Mesothelial cell of epicardium (in vitro differentiated cells): Measurements from ENCODE around the gene PDCL2. TPM values are rescaled to one million over a fixed set of nuclear protein-coding genes. Genes with fewer than 3 reads are reported as not detected.

Experiments
- DNase-seq, 2 experiments: peaks; one replicate each; pipeline ENCODE4 v3.0.0; 2021; ENCODE audit warnings: low spot score in 2 of 2; ENCODE audit not compliant: unreplicated experiment in 2 of 2
- H3K27ac Mint-ChIP-seq: 2 replicates; pipeline ENCODE4 v1.8.0; 2021; ENCODE audit warnings: mixed read lengths
- H3K27me3 Mint-ChIP-seq: 2 replicates; pipeline ENCODE4 v1.8.0; 2021; ENCODE audit warnings: low read depth, mixed read lengths
- H3K36me3 Mint-ChIP-seq: 2 replicates; pipeline ENCODE4 v1.8.0; 2021; ENCODE audit warnings: mixed read lengths
- H3K4me1 Mint-ChIP-seq: 2 replicates; pipeline ENCODE4 v1.8.0; 2021; ENCODE audit warnings: mixed read lengths
- H3K4me3 Mint-ChIP-seq: 2 replicates; pipeline ENCODE4 v1.8.0; 2021; ENCODE audit warnings: mild to moderate bottlenecking, moderate library complexity, mixed read lengths
- H3K9me3 Mint-ChIP-seq: 2 replicates; pipeline ENCODE4 v1.8.0; 2021; ENCODE audit warnings: mixed read lengths
- total RNA-seq: library from RNA; stranded (reverse); gene quantifications from 3 replicates; pipeline ENCODE4 v1.2.1, GENCODE V29; 2021
- TF ChIP-seq, protein P1 (sequence below): fragments of 200-600 bp; sonication (generic); IDR thresholded peaks from one replicate; pipeline ENCODE4 v1.5.0; 2021; ENCODE audit warnings: antibody characterized with exemption; ENCODE audit not compliant: unreplicated experiment

PDCL2 gene
- total RNA-seq, 1 donor from 2014 or later: not detected

DNA sequence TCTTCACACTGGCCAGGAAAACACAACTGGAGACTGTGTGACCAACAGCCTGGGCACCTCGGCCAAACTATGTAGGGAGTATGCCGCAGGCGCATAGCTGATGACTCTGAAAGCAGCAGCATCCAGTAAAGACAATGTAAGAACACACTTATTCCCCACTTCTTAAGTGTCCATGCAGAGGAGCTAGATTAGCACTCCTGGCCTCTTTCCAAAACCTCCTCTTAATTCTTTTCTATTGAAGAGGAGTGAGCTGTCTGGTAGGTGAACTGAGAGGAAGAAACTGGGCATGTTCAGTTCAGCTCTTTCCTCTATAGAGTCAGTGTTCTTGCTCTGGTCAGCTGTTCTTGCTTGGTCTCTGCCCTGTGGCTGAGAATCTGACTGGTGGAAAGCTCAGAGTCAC is 23.0 kb upstream of the PDCL2 start:
- Mint-ChIP-seq H3K4me3 (no peak overlapping the region), H3K27me3 (no peaks in the 10 kb centered on the region), H3K27ac (no peak overlapping the region), H3K4me1 (no peaks in the 10 kb centered on the region), H3K36me3 (no peaks in the 10 kb centered on the region), H3K9me3 (no peaks in the 10 kb centered on the region)
- TF ChIP-seq, protein P1, sequence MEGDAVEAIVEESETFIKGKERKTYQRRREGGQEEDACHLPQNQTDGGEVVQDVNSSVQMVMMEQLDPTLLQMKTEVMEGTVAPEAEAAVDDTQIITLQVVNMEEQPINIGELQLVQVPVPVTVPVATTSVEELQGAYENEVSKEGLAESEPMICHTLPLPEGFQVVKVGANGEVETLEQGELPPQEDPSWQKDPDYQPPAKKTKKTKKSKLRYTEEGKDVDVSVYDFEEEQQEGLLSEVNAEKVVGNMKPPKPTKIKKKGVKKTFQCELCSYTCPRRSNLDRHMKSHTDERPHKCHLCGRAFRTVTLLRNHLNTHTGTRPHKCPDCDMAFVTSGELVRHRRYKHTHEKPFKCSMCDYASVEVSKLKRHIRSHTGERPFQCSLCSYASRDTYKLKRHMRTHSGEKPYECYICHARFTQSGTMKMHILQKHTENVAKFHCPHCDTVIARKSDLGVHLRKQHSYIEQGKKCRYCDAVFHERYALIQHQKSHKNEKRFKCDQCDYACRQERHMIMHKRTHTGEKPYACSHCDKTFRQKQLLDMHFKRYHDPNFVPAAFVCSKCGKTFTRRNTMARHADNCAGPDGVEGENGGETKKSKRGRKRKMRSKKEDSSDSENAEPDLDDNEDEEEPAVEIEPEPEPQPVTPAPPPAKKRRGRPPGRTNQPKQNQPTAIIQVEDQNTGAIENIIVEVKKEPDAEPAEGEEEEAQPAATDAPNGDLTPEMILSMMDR: no peak
- no peak for DNase-seq

GRCh38 chr4:55613621-55614020 is 21.6 kb upstream of the PDCL2 start:
- DNase-seq: no peak
- no peaks in the 10 kb centered on the region for H3K4me1 Mint-ChIP-seq
- H3K4me3 Mint-ChIP-seq: no peak overlapping the region
- H3K27ac Mint-ChIP-seq: no peak overlapping the region
- TF ChIP-seq, protein P1: no peak
- no peaks in the 10 kb centered on the region for H3K27me3 Mint-ChIP-seq
- H3K36me3 Mint-ChIP-seq: no peaks in the 10 kb centered on the region
- no peaks in the 10 kb centered on the region for H3K9me3 Mint-ChIP-seq

GRCh38 chr4:55612341-55612740 is 20.3 kb upstream of the PDCL2 start:
- no peaks in the 10 kb centered on the region for H3K36me3 Mint-ChIP-seq
- H3K4me3 Mint-ChIP-seq: no peak overlapping the region
- H3K4me1 Mint-ChIP-seq: no peaks in the 10 kb centered on the region
- H3K27me3 Mint-ChIP-seq: no peaks in the 10 kb centered on the region
- no peak overlapping the region for H3K27ac Mint-ChIP-seq
- DNase-seq: no peak
- TF ChIP-seq, protein P1: no peak
- H3K9me3 Mint-ChIP-seq: no peaks in the 10 kb centered on the region

GRCh38 chr4:55611358-55612059 is 19.5 kb upstream of the PDCL2 start:
- Mint-ChIP-seq H3K36me3 (no peaks in the 10 kb centered on the region), H3K27ac (no peak overlapping the region), H3K4me3 (no peak overlapping the region), H3K27me3 (no peaks in the 10 kb centered on the region), H3K9me3 (no peaks in the 10 kb centered on the region), H3K4me1 (no peaks in the 10 kb centered on the region)
- TF ChIP-seq, protein P1: no peak
- no peak for DNase-seq

- H3K4me3 Mint-ChIP-seq: no peak overlapping the region
- no peaks in the 10 kb centered on the region for H3K27me3 Mint-ChIP-seq
- H3K9me3 Mint-ChIP-seq: no peaks in the 10 kb centered on the region
- H3K36me3 Mint-ChIP-seq: no peaks in the 10 kb centered on the region
- no peak overlapping the region for H3K27ac Mint-ChIP-seq
- DNase-seq: no peak
- H3K4me1 Mint-ChIP-seq: no peaks in the 10 kb centered on the region
- TF ChIP-seq, protein P1: no peak
Measured at GRCh38 chr4:55610381-55610780, 18.3 kb upstream of the PDCL2 start.

DNA sequence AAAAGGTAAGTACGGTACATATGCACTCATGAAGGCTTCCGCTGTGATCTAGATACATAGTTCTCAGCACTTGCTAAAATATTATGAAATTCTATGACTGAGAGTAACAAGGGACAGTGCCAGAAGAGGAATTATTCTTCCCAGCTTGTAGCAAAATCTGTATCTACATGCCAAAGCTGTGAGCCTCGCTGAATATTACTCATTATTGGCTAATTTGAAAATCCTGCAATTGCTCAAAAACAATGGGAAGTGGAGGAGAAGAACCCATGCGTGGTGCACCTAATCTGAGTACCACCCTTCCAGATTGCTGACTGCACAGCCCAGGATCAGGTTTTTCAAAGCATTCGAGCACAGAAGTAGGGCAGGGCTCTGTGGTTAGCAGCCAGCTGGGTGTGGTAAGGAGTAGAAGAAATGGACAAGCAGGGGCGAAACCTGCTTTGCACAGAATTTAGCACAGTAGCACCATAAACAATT is 17.4 kb upstream of the PDCL2 start:
- TF ChIP-seq, protein P1: no peak
- Mint-ChIP-seq H3K27ac (no peak overlapping the region), H3K27me3 (no peaks in the 10 kb centered on the region), H3K4me3 (no peak overlapping the region), H3K36me3 (no peaks in the 10 kb centered on the region), H3K9me3 (no peaks in the 10 kb centered on the region), H3K4me1 (no peaks in the 10 kb centered on the region)
- DNase-seq: no peak
